HFFc6 (cell line): ENCODE results near the gene ERBB4. TPM values are rescaled to one million over a fixed set of nuclear protein-coding genes. Genes with fewer than 3 reads are reported as not detected.

Source experiments
- DNase-seq: peaks from one replicate; pipeline ENCODE4 v3.0.0-alpha.2; 2018
- H3K27ac Mint-ChIP-seq: 2 replicates; pipeline ENCODE4 v1.8.0; 2020; ENCODE audit warnings: mild to moderate bottlenecking, mixed read lengths
- H3K27me3 Mint-ChIP-seq: 2 replicates; pipeline ENCODE4 v1.8.0; 2021; ENCODE audit warnings: mild to moderate bottlenecking, moderate library complexity, mixed read lengths; ENCODE audit not compliant: insufficient read depth
- H3K36me3 Mint-ChIP-seq: 2 replicates; pipeline ENCODE4 v1.8.0; 2021; ENCODE audit warnings: low read depth, mixed read lengths
- H3K4me1 Mint-ChIP-seq: 2 replicates; pipeline ENCODE4 v1.8.0; 2020; ENCODE audit warnings: low read depth, mixed read lengths
- H3K4me3 Mint-ChIP-seq: 2 replicates; pipeline ENCODE4 v1.8.0; 2020; ENCODE audit warnings: mild to moderate bottlenecking, moderate library complexity, mixed read lengths
- H3K9me3 Mint-ChIP-seq: 2 replicates; pipeline ENCODE4 v1.8.0; 2020; ENCODE audit warnings: mild to moderate bottlenecking, mixed read lengths
- total RNA-seq, 6 experiments: library from RNA; stranded (reverse); fragmentation: NEBNext Ultra II Directional; extraction: Animal tissue kit (Norgen Biotek cat#: 25700); gene quantifications; 2 replicates in 1 of 6; 3 replicates in 5 of 6; pipeline ENCODE4 v1.2.3, GENCODE V29; 2021
- TF ChIP-seq, protein P1 (sequence below): fragments of 200-600 bp; sonication (generic); IDR thresholded peaks from 2 replicates; pipeline ENCODE4 v1.5.0; 2021; ENCODE audit warnings: antibody characterized with exemption, mild to moderate bottlenecking

Gene ERBB4
- total RNA-seq, 6 experiments from 2014 or later: not detected

DNA sequence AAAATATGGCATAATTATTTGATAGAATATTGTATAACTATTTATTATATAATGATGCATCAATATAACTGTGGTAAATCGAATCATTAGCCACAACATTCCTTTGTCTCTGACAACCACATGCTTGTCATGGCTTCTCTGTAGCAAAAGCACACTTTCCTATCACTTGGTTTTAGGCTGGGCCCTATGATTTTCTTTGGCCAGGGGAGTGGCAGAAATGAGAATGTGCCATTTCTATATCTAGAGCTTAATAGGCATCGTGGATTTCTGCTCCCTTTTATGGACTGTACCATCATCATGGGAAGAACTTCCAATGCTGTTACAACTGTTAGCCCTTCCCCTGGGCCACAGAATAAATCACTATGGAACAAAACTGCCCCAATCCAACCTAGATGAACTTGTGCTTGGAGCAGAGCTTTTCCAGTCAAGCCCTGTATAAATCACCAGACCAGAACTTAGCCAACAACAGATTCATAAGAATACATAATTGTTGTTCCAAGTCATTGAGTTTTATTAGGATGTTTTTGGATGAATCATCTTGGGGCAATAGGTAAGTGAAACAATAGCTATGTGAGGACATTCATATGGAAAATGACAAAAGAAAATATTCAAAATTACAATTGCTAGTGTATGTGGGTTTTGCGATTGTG, 715.8 kb downstream of the ERBB4 start:
- Mint-ChIP-seq H3K27ac (no peak overlapping the region), H3K27me3 (no peaks in the 10 kb centered on the region), H3K9me3 (peaks cover 41% of the 10 kb centered on the region), H3K4me1 (no peaks in the 10 kb centered on the region), H3K36me3 (no peaks in the 10 kb centered on the region), H3K4me3 (no peak overlapping the region)
- DNase-seq: no peak
- TF ChIP-seq, protein P1, sequence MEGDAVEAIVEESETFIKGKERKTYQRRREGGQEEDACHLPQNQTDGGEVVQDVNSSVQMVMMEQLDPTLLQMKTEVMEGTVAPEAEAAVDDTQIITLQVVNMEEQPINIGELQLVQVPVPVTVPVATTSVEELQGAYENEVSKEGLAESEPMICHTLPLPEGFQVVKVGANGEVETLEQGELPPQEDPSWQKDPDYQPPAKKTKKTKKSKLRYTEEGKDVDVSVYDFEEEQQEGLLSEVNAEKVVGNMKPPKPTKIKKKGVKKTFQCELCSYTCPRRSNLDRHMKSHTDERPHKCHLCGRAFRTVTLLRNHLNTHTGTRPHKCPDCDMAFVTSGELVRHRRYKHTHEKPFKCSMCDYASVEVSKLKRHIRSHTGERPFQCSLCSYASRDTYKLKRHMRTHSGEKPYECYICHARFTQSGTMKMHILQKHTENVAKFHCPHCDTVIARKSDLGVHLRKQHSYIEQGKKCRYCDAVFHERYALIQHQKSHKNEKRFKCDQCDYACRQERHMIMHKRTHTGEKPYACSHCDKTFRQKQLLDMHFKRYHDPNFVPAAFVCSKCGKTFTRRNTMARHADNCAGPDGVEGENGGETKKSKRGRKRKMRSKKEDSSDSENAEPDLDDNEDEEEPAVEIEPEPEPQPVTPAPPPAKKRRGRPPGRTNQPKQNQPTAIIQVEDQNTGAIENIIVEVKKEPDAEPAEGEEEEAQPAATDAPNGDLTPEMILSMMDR: no peak

DNA sequence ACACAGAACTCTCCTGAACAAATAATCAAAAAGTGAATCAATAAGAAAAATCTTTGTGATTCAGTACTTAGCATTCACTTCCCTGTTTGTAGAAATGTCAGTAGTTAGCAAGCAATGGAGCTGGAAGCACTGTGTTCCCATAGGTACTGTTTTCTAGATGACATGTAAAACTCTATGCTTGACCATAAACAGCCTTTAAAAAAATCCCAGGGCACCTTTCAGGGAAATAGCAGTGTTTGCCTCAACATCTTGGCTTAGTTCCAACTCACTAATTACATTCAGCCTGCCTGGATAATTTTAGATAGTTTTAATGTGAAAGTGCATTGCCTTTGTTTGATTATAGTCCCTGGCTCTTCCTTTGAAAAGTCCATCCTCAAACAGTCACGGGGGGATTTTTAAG, 721.8 kb downstream of the ERBB4 start:
- no peaks in the 10 kb centered on the region for H3K4me1 Mint-ChIP-seq

DNA sequence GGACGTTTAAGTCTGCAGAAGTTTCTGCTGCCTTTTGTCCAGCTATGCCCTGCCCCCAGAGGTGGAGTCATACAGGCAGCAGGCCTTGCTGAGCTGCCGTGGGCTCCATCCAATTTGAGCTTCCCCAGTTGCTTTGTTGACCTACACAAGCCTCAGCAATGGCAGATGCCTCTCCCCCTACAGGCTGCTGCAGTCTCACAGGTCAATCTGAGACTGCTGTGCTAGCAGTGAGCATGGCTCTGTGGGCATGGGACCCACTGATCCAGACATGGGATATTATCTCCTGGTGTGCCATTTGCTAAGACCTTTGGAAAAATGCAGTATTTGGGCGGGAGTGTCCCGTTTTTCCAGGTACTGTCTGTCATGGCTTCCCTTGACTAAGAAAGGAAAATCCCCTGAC, 726.0 kb downstream of the ERBB4 start:
- H3K9me3 Mint-ChIP-seq: peaks cover 44% of the 10 kb centered on the region
- DNase-seq: no peak
- no peaks in the 10 kb centered on the region for H3K27me3 Mint-ChIP-seq
- TF ChIP-seq, protein P1: no peak
- no peaks in the 10 kb centered on the region; the same call in 1 of the 2 replicates for H3K36me3 Mint-ChIP-seq
- no peak overlapping the region for H3K27ac Mint-ChIP-seq
- H3K4me3 Mint-ChIP-seq: no peak overlapping the region
- H3K4me1 Mint-ChIP-seq: no peaks in the 10 kb centered on the region

More for the DNA sequence above, 721.8 kb downstream of the ERBB4 start:
- TF ChIP-seq, protein P1: no peak
- H3K36me3 Mint-ChIP-seq: no peaks in the 10 kb centered on the region; the same call in 1 of the 2 replicates
- DNase-seq: no peak
- peaks cover 43% of the 10 kb centered on the region for H3K9me3 Mint-ChIP-seq
- H3K27me3 Mint-ChIP-seq: no peaks in the 10 kb centered on the region
- no peak overlapping the region for H3K27ac Mint-ChIP-seq
- no peak overlapping the region for H3K4me3 Mint-ChIP-seq

DNA sequence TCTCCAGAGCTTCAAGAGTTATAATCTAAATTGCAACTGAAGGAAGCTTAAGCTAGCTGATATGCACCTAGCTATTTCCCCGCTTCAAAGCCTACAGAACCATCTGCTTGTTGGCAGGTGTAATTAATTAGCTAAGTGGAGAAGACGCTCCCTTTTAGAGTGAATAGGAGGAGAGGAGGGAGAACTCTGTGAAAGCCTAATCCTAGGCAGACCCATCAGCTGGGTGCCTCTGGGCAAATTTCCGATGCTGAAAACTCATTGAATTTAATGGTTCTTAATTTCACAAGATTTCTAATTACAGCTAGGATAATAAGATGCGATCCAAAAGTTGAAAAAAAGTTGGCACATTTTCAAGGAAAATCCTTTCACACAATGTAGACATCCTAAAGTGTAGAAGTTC, 735.9 kb downstream of the ERBB4 start:
- no peak overlapping the region for H3K27ac Mint-ChIP-seq
- TF ChIP-seq, protein P1: no peak
- H3K4me3 Mint-ChIP-seq: no peak overlapping the region
- no peaks in the 10 kb centered on the region for H3K4me1 Mint-ChIP-seq
- H3K9me3 Mint-ChIP-seq: peaks cover 16% of the 10 kb centered on the region; the same call in 1 of the 2 replicates
- H3K36me3 Mint-ChIP-seq: no peaks in the 10 kb centered on the region
- no peak for DNase-seq
- no peaks in the 10 kb centered on the region; the same call in 1 of the 2 replicates for H3K27me3 Mint-ChIP-seq

DNA sequence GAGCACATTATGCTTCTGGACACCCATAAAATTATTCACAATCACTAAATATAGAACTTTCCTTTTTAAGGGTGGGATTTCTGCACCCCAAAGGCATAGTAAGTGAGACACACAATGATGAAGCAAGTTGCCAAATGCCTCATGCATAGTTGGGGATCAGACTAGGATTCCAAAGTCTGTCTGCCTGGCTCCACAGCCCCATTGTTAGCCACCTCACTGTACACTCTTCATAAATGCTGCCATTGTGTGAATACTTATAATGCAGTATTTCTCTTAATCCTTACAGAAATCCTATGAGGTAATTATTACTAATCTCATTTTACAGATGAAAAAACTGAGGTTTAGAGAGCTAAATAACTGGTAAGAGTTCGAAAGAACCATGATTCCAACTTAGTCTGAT, 738.6 kb downstream of the ERBB4 start:
- Mint-ChIP-seq H3K27ac (no peak overlapping the region), H3K4me1 (no peaks in the 10 kb centered on the region), H3K9me3 (peaks cover 8% of the 10 kb centered on the region; the same call in 1 of the 2 replicates), H3K4me3 (no peak overlapping the region), H3K27me3 (no peaks in the 10 kb centered on the region), H3K36me3 (no peaks in the 10 kb centered on the region)
- DNase-seq: no peak
- TF ChIP-seq, protein P1: no peak
